Hepatocyte (in vitro differentiated cells): ENCODE results near the gene C1orf50.

Source experiments
- CTCF ChIP-seq: fragments of 200-600 bp; sonication (generic); IDR thresholded peaks from 2 replicates; pipeline ENCODE4 v1.5.1; 2016; ENCODE audit warnings: antibody characterized with exemption, mild to moderate bottlenecking; ENCODE audit not compliant: poor library complexity
- EZH2phosphoT487 ChIP-seq: fragments of 200-600 bp; sonication (generic); IDR thresholded peaks from one replicate; pipeline ENCODE4 v1.6.1; 2018; ENCODE audit warnings: antibody characterized with exemption, mild to moderate bottlenecking, low read depth, moderate library complexity; ENCODE audit not compliant: unreplicated experiment, severe bottlenecking

DNA sequence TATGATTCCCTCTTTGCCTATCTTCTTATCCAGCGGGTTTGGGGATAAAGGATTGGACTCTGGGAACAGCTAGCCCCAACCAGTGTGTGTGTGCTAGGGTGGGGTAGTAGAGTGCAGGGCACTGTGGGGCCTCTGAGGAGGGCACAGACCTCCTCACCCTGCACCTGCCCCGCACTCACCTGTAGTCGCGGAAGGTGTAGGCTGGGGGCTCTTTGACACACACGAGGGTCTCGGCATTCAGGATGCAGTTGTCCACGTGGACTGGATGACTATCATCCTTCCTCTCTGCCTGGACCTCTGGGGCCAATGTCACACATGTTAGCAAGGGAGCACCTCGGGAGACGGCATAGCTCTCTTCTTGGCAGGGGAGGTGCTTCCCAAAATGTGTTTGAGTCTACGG lies 19.0 kb upstream of the C1orf50 start:
- no peak for TF ChIP-seq CTCF
- TF ChIP-seq EZH2phosphoT487, result no peak
